Measurements from ENCODE around the gene TRPM3.
A peak's percentile ranks its signal among the peaks of the same experiment; 100 is the strongest.

TRPM3 gene

DNA sequence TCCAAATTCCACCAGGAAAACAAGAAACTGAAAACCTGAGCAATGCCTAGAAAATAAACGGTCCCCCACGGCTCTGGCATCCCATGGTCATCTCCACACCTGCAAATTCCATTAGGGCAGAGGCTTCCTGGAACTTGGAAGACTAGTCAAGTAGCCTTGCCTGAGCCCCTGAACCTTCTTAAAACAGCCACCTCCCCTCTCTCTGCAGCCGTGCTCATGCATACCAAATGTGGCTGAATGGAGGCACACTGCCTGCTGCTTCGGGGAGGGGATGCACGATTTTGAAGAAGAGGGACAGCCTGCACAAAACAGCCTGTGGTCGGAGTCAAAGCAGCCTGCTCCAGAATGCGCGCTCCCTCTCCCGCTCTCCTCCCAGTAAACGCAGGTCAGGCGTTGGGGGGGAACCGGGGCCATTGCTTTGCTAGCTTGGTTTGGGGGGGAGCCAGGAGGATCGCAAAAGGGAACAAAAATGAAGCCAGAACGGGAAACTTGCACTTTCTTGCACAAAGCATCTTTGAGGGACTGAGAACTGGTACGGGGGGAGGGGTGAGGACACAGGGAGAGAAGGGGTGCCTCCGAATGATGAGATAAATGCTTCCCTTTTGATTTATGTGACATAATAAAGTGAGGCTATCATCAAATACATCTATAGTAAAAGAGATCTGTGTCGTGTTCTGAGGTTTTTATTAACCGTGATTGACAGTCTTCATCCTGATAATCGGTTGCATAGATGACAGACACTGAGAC lies at the start of gene TRPM3:
TSS of gene TRPM3 (minus strand) at position 347 of the 747 bp plus-strand sequence. CDS start at position 80, 267 bp downstream.
- DNase-seq: peak in 31 of 56 donors; percentile 2 to 57 (median 17)

DNA sequence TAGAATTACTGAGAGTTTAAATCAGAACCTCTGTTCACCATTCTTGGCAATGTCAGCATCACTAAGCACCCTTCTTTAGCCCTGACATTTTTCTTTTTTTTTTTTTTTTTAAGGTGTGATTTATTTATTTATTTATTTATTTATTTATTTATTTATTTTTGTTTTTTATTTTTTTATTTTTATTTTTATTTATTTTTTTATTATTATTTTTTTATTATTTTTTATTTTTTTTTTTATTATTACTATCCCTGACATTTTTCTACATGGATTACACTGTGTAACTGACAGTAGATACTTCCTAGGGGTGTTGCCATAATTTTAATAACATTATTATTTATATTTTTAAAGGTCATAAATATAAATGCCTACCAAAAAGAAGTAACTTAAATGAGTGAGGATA lies 47.0 kb upstream of the TRPM3 start:
- DNase-seq: no peak

DNA sequence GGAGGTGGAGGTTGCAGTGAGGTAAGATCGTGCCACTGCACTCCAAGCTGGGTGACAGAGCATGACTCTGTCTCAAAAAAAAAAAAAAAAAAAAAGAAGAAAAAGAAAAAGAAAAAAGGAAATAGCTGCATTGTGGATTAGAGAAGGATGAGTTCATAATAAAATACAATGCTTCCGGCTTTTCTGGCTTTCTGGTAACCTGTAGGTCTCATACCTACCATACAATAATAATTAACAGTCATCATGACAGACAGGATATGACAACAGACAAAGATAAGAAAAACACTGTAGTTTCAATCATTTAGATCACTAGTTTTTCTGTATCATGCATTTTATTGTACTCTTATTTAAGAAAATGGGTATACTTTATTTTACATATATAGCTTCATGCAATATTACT lies 40.7 kb upstream of the TRPM3 start:
- DNase-seq: no peak

DNA sequence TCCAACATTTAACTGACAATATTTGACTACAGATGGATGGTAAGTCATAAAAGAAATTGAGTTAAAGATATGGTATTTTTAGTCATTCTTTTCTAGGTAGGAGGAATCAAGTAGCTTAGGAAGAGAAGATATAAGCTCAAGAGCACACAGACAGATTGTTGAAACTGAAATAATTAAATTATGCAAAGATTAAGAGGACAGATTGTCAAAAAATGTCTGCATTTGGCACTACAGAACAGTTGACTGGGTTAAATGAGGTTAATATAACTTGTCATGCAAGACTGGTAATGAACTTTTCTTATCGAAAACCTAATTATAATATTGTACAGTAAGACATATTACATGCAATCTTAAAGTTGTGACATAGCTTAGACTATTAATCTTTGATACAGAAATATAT lies 36.3 kb upstream of the TRPM3 start:
- no peak for DNase-seq

DNA sequence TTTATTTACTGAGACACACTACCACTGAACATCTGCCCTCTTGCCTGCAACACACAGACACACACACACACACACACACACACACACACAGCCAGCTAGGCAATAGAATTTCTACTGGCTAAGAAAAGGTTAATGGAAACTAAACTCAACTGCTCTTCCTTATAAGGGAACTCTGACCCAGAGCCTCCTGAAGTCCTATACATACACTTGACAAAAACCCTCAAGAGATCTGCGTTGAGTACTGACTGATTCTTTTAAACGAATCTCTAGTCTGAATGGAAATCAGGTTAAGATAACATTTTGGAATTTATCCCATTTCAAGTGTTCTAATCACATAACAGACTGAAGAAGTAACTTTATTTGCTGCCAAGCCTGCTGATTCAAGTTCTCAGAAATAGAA lies 25.9 kb upstream of the TRPM3 start:
- DNase-seq: no peak

DNA sequence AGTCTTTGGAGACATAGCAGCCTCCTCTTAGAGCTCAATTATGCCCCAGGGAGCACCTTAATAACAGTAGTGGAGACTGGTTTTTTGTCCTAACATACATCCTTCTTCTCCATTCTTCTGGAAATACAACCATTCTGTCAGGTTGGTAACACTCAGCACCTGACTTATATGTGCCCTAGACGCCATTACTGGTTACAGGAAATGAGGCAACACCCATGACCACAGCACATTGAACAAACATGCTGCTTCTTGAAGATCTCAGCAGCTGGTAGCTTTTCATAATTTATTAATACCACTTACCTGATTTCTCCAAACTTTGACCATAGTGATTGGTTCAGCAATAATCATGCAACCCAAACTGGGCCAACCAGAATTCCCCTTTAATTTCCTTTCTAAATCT lies 25.1 kb upstream of the TRPM3 start:
- no peak for DNase-seq

DNA sequence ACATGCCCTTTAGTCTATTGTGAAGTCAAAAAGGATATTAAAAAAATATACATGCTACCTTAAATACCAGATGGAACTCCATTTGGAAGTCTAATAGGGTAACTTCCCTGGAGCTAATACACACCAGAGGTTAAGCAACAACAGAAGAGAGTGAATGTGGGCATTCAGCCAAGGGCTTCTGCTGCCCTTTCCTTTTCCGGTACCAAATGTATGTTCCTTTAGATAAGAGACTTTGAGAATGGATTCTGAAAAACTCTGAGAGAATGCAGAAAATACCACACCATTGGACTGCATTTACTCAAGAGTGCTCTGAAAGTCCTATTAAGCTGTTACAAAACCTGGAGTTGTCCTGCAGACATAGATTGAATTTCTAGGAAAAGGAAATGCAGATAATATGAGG lies 23.8 kb upstream of the TRPM3 start:
- no peak for DNase-seq

DNA sequence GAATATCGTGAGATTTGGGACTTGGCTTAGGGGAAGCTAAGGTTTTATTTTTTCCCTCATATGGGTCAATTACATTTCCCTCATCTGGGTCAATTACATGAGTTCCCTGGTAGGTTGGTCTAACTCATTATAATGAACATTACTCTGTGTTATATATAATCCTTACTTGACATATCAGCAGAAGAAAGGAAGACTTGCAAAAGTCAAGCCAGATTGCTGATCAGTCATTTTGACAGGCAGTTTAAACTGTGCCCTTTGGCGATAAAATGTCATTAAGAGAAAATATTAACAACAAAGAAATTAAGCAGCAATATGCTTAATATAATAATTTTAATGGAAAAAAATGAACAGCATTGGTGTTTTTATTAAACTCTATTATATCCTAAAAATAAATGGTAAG lies 23.1 kb upstream of the TRPM3 start:
- DNase-seq: no peak

DNA sequence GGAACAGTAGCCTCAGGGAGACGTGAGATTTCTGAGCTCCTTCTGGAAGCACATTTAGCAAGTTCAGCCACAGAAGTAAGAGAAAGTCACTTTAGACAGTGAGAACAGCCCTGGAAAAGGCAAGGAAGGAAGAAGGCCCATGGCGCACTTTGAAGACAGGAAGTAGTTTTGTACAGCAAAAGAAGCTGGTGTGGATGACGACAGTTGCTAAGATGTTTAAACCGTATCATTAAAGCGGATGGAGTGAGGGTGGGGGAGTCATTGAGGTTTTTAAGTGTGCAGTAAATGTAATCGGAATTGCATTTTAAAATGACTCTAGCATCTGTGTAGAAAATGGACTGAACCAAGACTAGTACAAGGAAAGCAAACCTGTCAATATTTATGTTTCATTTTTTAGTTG lies 15.3 kb upstream of the TRPM3 start:
- DNase-seq: no peak

DNA sequence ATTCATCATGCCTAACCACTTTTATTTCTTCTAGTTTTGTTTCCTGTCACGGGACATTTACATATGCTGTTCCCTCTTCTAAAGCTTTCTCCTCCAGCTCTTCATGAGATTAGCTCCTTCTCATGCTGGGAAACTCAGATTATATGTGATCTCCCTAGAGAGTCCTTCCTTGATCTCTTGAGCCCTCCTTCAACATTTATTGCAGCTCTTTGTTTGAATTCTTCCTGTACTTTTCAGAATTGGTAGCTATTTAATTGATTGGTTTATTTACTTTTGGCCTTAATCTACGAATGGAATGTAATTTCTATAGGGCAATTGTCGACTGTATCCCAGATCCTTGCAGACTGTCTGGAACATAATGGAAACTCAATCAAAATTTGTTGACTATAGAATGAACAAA lies 9.7 kb upstream of the TRPM3 start:
- no peak for DNase-seq

DNA sequence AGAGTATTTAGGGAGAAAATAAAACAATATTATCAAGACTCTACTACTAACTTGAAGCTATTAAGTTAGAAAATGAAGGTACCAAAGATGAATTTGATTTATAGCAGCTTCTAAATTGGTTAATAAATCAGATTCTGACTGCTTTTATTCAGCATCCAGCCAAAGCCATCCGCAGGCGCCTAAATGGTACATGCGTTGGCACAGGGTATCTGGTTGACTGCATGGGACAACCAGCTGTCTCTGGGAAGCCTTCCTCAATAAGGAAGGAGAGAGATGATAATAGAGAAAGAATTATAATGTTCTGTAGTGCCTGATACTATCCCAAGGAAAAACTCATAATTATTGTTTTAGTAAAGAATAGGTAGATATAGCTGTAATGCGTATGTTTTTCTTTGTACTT lies 9.1 kb upstream of the TRPM3 start:
- DNase-seq: no peak

DNA sequence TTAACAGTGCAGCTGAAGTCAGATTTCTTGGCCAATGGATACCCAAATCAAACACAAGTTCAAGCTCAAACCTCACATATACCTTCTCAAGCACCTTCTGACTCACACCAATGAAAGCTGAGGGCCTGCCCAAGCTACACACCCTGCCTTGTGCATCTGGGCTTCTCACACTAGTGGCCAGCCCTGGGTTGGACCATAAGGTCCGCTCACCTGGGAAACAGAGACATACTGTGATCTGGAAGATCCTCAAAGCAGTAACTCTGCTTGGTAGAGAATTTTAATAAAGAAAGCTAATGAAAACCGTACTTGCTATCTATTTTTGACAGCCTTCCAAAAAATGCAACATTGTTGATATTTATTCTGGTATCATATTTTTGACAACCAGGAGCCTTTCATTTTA lies 7.4 kb upstream of the TRPM3 start:
- no peak for DNase-seq

DNA sequence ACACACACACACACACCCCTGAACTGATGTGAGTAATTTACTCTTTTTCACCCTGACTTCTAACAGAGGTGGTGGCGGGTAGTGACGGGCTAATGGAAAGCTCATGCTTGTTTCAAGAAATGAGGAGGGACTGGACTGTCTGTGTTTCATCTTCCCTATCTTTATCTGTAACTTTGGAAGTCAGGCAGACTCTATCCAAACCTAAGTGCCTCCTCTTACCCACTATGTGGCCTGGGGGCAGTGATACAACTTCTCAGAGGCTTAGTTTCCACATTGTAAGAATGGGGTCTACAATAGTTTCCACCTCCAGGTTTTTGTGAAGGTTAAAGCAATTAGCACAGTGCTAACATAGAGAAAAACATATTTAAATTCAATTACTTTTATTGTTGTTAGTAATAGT lies 5.9 kb upstream of the TRPM3 start:
- no peak for DNase-seq

DNA sequence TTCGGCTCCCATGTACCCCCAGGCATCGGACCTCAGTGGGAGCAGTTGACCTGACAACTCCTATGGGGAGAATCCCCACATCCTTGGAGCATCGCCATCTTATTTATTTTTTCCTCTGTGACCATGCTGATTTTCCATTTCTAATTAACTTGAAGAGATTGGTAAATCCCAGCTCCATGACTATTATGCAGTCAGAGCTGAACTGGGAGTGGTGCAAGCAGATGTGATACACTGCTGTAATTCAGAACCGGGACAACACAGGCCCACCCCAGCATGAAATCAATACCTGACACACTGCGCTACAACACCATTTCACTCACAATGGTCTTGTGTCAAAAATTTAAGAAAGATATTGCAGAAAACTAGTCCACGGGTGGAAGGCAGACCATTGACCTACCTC lies 1.0 kb upstream of the TRPM3 start:
- DNase-seq: no peak

DNA sequence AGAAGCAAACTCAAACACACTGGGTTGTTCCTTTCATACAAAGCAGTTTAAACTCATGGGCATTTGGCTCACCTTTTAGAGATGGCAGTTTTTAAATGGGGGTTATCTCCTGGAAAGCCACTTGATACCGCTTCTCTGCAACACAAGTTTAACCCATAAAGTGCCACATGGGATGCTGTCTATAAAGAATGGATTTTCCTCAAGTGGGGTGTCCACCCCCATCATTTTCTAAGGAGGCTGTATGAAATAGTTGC lies 528 bp upstream of the TRPM3 start:
- DNase-seq: no peak

DNA sequence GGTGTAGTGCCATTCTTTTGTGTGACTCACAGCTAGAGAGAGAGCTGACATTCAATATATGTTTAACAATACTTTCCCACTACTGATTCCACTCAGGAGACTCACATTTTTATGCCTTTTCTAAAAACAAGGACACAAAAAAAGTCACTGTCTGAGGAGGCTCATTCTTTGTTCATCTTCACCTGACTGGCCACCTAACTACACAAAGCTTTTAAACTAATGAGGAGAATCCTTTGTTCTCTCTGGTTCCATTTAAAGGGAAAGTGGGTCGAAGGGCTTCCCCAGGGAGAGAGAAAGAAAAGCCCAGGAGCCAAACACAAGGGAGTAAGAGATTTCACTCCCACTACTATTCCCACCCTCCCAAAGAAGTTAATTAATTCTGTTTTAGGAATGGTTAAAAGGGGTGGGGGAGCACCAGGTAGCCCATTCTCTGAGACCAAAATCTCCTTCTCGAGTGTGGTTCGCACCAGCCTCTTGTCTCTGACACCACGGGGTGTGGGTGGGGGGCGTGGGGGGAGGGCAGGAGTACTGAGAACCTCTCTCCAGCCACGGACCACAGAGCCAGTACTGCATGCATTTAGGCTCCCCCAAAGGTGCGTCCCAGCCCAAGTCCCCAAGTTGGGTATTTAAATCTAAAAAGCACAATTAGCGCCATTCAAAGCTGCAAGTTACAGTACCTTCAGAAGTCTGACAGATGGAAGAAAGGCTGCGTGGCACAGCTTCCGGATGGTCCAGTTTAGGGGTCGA lies 747 bp downstream of the TRPM3 start:
- DNase-seq: no peak

DNA sequence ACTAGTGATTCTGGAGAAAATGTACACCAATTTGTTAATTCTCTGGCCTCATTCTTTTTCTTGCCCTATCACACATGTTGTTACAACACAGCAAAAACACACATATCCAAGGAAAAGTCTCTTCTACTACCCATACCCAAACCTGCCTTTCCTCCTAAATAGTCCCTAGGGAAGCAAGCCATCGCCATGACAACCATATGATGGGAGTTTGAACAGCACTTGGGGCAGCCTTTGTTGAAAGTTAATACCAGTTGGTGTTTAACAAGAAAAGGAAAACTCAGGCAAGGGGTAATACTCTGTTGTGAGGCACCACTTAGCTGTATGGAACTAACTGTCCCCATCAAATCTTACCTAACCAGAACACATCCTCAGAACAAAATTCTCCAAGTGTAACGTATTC lies 1.7 kb downstream of the TRPM3 start:
- DNase-seq: no peak

DNA sequence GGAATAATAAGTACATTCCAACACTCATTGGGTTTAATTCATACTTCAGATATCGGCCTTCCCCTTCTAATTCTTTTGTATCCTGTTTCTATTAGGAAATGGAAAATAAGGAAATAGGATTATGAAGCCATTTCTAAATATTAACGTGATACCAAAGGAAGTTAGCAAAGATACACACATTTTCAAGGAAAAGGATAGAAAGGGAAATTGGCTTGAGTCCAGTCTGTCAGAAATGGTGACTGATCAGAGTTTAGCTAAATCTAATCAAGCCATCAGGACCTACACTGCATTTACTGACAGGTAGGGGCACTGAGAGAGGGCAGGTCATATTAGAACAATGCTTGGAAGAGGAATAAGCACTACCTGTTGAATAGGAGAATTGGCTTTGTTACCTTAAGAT lies 3.1 kb downstream of the TRPM3 start:
- no peak for DNase-seq

DNA sequence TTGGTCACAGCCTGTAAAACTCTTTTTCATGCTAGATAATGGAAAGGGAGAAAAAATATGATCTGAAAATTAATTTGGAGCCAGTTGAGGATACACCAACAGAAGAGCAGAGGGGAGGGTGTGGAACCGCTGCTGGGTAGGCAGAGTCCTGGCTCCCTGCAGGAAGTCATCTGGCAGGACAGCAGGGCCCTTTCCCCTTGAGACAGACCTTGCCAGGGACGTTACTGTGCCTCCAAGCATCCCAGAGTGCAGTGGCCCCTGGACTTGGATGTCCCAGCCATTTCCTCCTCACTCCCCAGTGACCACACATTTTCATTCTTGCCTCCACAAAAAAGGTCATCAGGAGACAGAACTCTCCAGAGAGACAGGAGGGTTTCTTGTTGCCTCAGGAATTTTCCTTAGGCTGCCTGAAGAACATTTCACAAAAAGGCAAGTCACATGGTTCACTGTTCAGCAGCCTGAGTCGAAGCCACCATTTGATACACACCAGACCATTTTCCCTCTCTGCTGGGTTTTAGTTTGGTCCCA lies 5.9 kb downstream of the TRPM3 start:
- peak in 19 of 56 donors; percentile 0 to 68 (median 22) for DNase-seq

DNA sequence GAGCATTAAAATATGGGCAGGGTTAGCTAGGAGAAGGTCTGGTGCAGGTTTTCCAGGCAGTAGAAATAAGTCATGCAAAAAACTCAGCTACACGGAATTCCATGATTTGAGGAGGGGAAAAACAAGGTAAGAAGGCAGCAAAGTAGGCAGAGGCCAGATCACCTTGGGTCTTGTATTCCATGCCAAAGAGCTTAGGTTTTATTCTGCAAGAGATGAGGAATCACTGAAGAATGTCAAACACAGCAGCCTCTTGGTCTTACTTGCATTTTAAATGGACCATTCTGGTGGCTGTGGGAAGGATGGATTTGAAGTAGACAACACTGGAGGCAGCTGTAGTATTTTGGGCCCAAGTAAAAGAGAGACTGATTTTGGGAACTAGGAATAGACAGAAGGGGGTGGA lies 8.6 kb downstream of the TRPM3 start:
- DNase-seq: no peak

DNA sequence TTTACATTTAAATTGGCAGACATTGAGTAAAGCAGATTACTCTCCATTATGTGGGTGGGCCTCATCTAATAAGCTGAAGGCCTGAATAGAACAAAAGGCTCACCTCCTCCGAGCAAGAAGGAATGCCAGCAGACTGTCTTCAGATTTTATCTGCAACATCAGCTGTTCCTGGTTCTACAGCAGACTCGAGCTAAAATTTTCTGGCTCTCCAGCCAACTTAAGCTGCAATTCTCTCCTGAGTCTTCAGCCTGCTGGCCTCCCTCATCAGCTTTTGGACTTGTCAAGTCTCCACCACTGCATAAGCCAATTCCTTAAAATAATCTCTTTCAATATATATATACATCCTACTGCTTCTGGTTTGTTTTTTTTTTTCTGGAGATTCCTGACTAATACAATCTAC lies 12.5 kb downstream of the TRPM3 start:
- DNase-seq: no peak

DNA sequence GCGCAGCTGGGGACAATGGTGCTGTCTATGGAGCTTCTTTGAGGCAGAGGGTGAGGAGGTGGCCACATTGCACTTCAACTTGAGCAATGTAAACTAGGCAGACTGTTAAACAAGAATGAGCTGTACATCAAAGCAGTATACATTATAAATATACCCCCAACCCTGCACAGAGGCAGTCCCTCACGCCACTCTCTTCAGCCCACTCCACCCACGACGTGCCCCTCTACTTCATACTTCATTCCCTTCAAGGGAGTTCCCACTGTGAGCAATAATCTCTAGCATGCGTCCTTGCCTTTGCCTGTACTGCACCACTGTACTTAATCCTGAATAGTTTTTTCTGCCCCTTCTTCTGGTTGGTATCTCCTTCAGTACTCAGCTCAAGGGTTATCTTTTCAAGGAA lies 14.4 kb downstream of the TRPM3 start:
- no peak for DNase-seq

DNA sequence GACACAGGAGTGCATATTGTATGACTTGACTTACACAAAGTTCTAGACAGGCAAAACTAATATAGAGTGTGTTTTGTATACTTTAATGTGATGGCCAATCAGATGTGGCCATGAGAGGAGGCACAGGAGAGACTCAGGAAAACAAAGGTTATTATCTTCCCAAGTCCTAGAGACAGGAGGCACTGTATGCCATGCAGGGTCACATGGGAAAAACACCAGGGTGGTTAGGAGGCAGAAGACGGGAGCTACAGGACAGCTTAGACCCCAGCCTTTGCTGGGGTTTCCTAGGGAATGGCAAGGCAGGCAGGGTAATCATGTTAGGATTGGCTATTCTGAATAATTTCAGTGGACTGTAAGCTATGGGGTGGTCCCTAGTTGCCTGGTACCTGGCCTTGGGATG lies 16.2 kb downstream of the TRPM3 start:
- no peak for DNase-seq

Measured in nucleus accumbens (tissue), 56 donors.